ENCODE measurements around the gene CYP19A1.

GRCh38 chr15:51341366-51342226, 3.2 kb upstream of the CYP19A1 start, which contains the start of gene GLDN:
- TF ChIP-seq, protein P1, sequence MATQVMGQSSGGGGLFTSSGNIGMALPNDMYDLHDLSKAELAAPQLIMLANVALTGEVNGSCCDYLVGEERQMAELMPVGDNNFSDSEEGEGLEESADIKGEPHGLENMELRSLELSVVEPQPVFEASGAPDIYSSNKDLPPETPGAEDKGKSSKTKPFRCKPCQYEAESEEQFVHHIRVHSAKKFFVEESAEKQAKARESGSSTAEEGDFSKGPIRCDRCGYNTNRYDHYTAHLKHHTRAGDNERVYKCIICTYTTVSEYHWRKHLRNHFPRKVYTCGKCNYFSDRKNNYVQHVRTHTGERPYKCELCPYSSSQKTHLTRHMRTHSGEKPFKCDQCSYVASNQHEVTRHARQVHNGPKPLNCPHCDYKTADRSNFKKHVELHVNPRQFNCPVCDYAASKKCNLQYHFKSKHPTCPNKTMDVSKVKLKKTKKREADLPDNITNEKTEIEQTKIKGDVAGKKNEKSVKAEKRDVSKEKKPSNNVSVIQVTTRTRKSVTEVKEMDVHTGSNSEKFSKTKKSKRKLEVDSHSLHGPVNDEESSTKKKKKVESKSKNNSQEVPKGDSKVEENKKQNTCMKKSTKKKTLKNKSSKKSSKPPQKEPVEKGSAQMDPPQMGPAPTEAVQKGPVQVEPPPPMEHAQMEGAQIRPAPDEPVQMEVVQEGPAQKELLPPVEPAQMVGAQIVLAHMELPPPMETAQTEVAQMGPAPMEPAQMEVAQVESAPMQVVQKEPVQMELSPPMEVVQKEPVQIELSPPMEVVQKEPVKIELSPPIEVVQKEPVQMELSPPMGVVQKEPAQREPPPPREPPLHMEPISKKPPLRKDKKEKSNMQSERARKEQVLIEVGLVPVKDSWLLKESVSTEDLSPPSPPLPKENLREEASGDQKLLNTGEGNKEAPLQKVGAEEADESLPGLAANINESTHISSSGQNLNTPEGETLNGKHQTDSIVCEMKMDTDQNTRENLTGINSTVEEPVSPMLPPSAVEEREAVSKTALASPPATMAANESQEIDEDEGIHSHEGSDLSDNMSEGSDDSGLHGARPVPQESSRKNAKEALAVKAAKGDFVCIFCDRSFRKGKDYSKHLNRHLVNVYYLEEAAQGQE (IDR thresholded peaks at IDR 0.05; ENCODE audit: low read depth), result no peak
- TF ChIP-seq CEBPB (IDR thresholded peaks at IDR 0.05) (no peak), RAD21 (IDR thresholded peaks at IDR 0.05; ENCODE audit: low read depth) (no peak), ZBTB7A (IDR thresholded peaks at IDR 0.05; ENCODE audit: low read depth) (no peak), NFIC (IDR thresholded peaks at IDR 0.05) (no peak), EP300 (IDR thresholded peaks at IDR 0.05; ENCODE audit: borderline replicate concordance) (no peak)
